Mammary epithelial cell (primary cell): ENCODE data around the gene ANKS6.

ENCODE experiments used
- CTCF ChIP-seq, 2 donors: IDR thresholded peaks in 1 of 2; conservative IDR thresholded peaks in 1 of 2; 2 replicates each; pipeline ENCODE4 v1.5.1; 2011 to 2012; ENCODE audit warnings: inconsistent platforms in 2 of 2, low read length in 2 of 2, mild to moderate bottlenecking in 2 of 2, control low read depth in 1 of 2, low read depth in 1 of 2; ENCODE audit not compliant: insufficient read depth in 1 of 2; ENCODE audit errors: extremely low read depth in 1 of 2
- EZH2 ChIP-seq: IDR thresholded peaks from 2 replicates; pipeline ENCODE4 v1.6.1; 2012; ENCODE audit warnings: low read length, inconsistent platforms, borderline replicate concordance

- TF ChIP-seq CTCF (conservative IDR thresholded peaks at IDR 0.05 in 1 of 2, IDR thresholded peaks at IDR 0.05 in 1 of 2; ENCODE audit: extremely low read depth in 1 of 2, insufficient read depth in 1 of 2, low read depth in 1 of 2, low read length in 2 of 2) = no peak
- TF ChIP-seq EZH2 = no peak
Measured at GRCh38 chr9:98687911-98688310, 108.4 kb downstream of the ANKS6 start.
